H9 (cell line): Measurements from ENCODE around the gene CDC42. TPM values are rescaled to one million over a fixed set of nuclear protein-coding genes. Genes with fewer than 3 reads are reported as not detected.

ENCODE experiments used
- DNase-seq: peaks from one replicate; pipeline ENCODE4 v3.0.0-alpha.2; 2017
- H2AFZ ChIP-seq: one replicate; pipeline ENCODE4 v1.6.1; 2013; ENCODE audit warnings: mild to moderate bottlenecking, low read length, control low read depth, moderate library complexity
- H2AK5ac ChIP-seq: 2 replicates; pipeline ENCODE4 v1.6.1; 2013; ENCODE audit warnings: low read length, control low read depth, mixed read lengths; ENCODE audit not compliant: insufficient read length
- H2BK120ac ChIP-seq: one replicate; pipeline ENCODE4 v1.6.1; 2013; ENCODE audit warnings: low read depth, mild to moderate bottlenecking, low read length, control low read depth, inconsistent platforms; ENCODE audit not compliant: poor library complexity, severe bottlenecking
- H2BK12ac ChIP-seq: 2 replicates; pipeline ENCODE4 v1.6.1; 2013; ENCODE audit warnings: low read length, control low read depth, mixed read lengths, low read depth; ENCODE audit not compliant: insufficient read length
- H2BK15ac ChIP-seq: 2 replicates; pipeline ENCODE4 v1.6.1; 2013; ENCODE audit warnings: low read depth, low read length, control low read depth
- H2BK20ac ChIP-seq: one replicate; pipeline ENCODE4 v1.6.1; 2013; ENCODE audit warnings: low read depth, mild to moderate bottlenecking, low read length, control low read depth, inconsistent platforms; ENCODE audit not compliant: poor library complexity, severe bottlenecking
- H2BK5ac ChIP-seq: 2 replicates; pipeline ENCODE4 v1.6.1; 2013; ENCODE audit warnings: low read length, control low read depth, mixed read lengths; ENCODE audit not compliant: insufficient read length
- H3K14ac ChIP-seq: 2 replicates; pipeline ENCODE4 v1.6.1; 2013; ENCODE audit warnings: low read length, control low read depth; ENCODE audit not compliant: insufficient read depth
- H3K18ac ChIP-seq: 2 replicates; pipeline ENCODE4 v1.6.1; 2013; ENCODE audit warnings: low read depth, mild to moderate bottlenecking, mixed read lengths, low read length, control low read depth; ENCODE audit not compliant: insufficient read length
- H3K23ac ChIP-seq: 2 replicates; pipeline ENCODE4 v1.6.1; 2013; ENCODE audit warnings: low read length, control low read depth, mixed read lengths, low read depth; ENCODE audit not compliant: insufficient read length
- H3K23me2 ChIP-seq: 2 replicates; pipeline ENCODE4 v1.6.1; 2013; ENCODE audit warnings: low read depth, mild to moderate bottlenecking, mixed read lengths, low read length, control low read depth; ENCODE audit not compliant: insufficient read length, poor library complexity, severe bottlenecking
- H3K27ac ChIP-seq: 2 replicates; pipeline ENCODE4 v1.5.1; 2013; ENCODE audit warnings: low read length, control low read depth, mixed read lengths, low read depth; ENCODE audit not compliant: insufficient read length
- H3K27me3 ChIP-seq: 2 replicates; pipeline ENCODE4 v1.6.1; 2013; ENCODE audit warnings: low read length, control low read depth, inconsistent platforms; ENCODE audit not compliant: insufficient read depth
- H3K4ac ChIP-seq: 2 replicates; pipeline ENCODE4 v1.6.1; 2013; ENCODE audit warnings: low read depth, mild to moderate bottlenecking, control low read depth, inconsistent platforms, low read length, moderate library complexity
- H3K4me1 ChIP-seq: 2 replicates; pipeline ENCODE4 v1.6.1; 2013; ENCODE audit warnings: low read length, control low read depth, inconsistent platforms; ENCODE audit not compliant: insufficient read depth
- H3K4me2 ChIP-seq: 2 replicates; pipeline ENCODE4 v1.6.1; 2013; ENCODE audit warnings: low read length, control low read depth, mixed read lengths; ENCODE audit not compliant: insufficient read length, insufficient read depth
- H3K56ac ChIP-seq: 2 replicates; pipeline ENCODE4 v1.6.1; 2013; ENCODE audit warnings: low read depth, mild to moderate bottlenecking, mixed read lengths, low read length, control low read depth; ENCODE audit not compliant: insufficient read length
- H3K79me1 ChIP-seq: 2 replicates; pipeline ENCODE4 v1.6.1; 2013; ENCODE audit warnings: low read depth, mild to moderate bottlenecking, moderate library complexity, low read length, control low read depth, inconsistent platforms; ENCODE audit not compliant: insufficient read depth, poor library complexity, severe bottlenecking
- H3K79me2 ChIP-seq: 2 replicates; pipeline ENCODE4 v1.6.1; 2013; ENCODE audit warnings: low read length, control low read depth, inconsistent platforms; ENCODE audit not compliant: insufficient read depth
- H3K9ac ChIP-seq: 2 replicates; pipeline ENCODE4 v1.6.1; 2013; ENCODE audit warnings: low read length, control low read depth, mixed read lengths; ENCODE audit not compliant: insufficient read length; ENCODE audit errors: extremely low read depth
- H3K9me3 ChIP-seq: one replicate; pipeline ENCODE4 v1.6.1; 2013; ENCODE audit warnings: low read depth, low read length, inconsistent platforms; ENCODE audit not compliant: control insufficient read depth
- H3T11ph ChIP-seq: one replicate; pipeline ENCODE4 v1.6.1; 2013; ENCODE audit warnings: mild to moderate bottlenecking, low read length, control low read depth, inconsistent platforms
- H4K20me1 ChIP-seq: one replicate; pipeline ENCODE4 v1.6.1; 2013; ENCODE audit not compliant: control insufficient read depth, insufficient read length, insufficient read depth
- H4K5ac ChIP-seq: 2 replicates; pipeline ENCODE4 v1.6.1; 2013; ENCODE audit warnings: low read depth, mild to moderate bottlenecking, mixed read lengths, low read length, control low read depth; ENCODE audit not compliant: insufficient read length
- H4K8ac ChIP-seq: replicated peaks from 2 replicates; pipeline ENCODE4 v1.6.1; 2013; ENCODE audit warnings: low read length, control low read depth, mixed read lengths, low read depth; ENCODE audit not compliant: insufficient read length
- H4K91ac ChIP-seq: 2 replicates; pipeline ENCODE4 v1.6.1; 2013; ENCODE audit warnings: low read depth, mild to moderate bottlenecking, moderate library complexity, mixed read lengths, low read length, control low read depth; ENCODE audit not compliant: insufficient read length
- H3K27ac Mint-ChIP-seq, 3 experiments: 2 replicates in 2 of 3; 3 replicates in 1 of 3; pipeline ENCODE4 v1.8.0; 2020 to 2021; ENCODE audit warnings: mixed read lengths in 3 of 3, mild to moderate bottlenecking in 1 of 3, moderate library complexity in 1 of 3
- H3K27me3 Mint-ChIP-seq: 2 replicates; pipeline ENCODE4 v1.8.0; 2021; ENCODE audit warnings: low read depth, mild to moderate bottlenecking, moderate library complexity, mixed read lengths
- H3K36me3 Mint-ChIP-seq, 3 experiments: 2 replicates in 2 of 3; 3 replicates in 1 of 3; pipeline ENCODE4 v1.8.0; 2020 to 2021; ENCODE audit warnings: low read depth in 3 of 3, mixed read lengths in 3 of 3; ENCODE audit not compliant: insufficient read depth in 1 of 3
- H3K4me1 Mint-ChIP-seq, 2 experiments: 2 replicates each; pipeline ENCODE4 v1.8.0; 2020; ENCODE audit warnings: mixed read lengths in 2 of 2
- H3K4me3 Mint-ChIP-seq, 2 experiments: 2 replicates in 1 of 2; 3 replicates in 1 of 2; pipeline ENCODE4 v1.8.0; 2020 to 2021; ENCODE audit warnings: mild to moderate bottlenecking in 2 of 2, mixed read lengths in 2 of 2, moderate library complexity in 1 of 2
- H3K9me3 Mint-ChIP-seq, 2 experiments: 2 replicates in 1 of 2; 3 replicates in 1 of 2; pipeline ENCODE4 v1.8.0; 2020; ENCODE audit warnings: mild to moderate bottlenecking in 2 of 2, mixed read lengths in 2 of 2, moderate library complexity in 1 of 2
- CTCF ChIP-seq: fragments of 200-600 bp; sonication (generic); conservative IDR thresholded peaks from 3 replicates; pipeline ENCODE4 v1.8.0; 2021; ENCODE audit warnings: antibody characterized with exemption, mild to moderate bottlenecking
- WGBS: extraction: QIAGEN DNeasy Blood & Tissue Kit; methylation state at CpG from one replicate; pipeline ENCODE4 v1.1.7; 2013; ENCODE audit warnings: missing lambda C conversion rate, low lambda C conversion rate, mixed read lengths; ENCODE audit not compliant: insufficient read length; ENCODE audit errors: extremely low coverage; 5-methylcytosine and 5-hydroxymethylcytosine counted together
- total RNA-seq: library from RNA; stranded (reverse); gene quantifications from 2 replicates; pipeline ENCODE4 v1.2.1, GENCODE V29; 2021

Gene CDC42
- total RNA-seq, 1 experiment from 2014 or later: 197 TPM

GRCh38 chr1:22101995-22102394 lies 49.5 kb downstream of the CDC42 start:
- Mint-ChIP-seq H3K4me1 (peaks cover 11 to 14% of the 10 kb centered on the region in 2 experiments), H3K27me3 (no peaks in the 10 kb centered on the region), H3K27ac (no peak overlapping the region), H3K9me3 (no peaks in the 10 kb centered on the region), H3K36me3 (peaks cover 0 to 22% (median 9%) of the 10 kb centered on the region in 3 experiments; a peak in 5 of 7 replicates), H3K4me3 (no peak overlapping the region)
- H3K9ac ChIP-seq: no peak overlapping the region
- H3K79me1 ChIP-seq: peaks cover 6% of the 10 kb centered on the region
- DNase-seq: no peak
- H3K4me1 ChIP-seq: no peaks in the 10 kb centered on the region
- TF ChIP-seq CTCF: no peak
- H4K20me1 ChIP-seq: no peaks in the 10 kb centered on the region
- H2AFZ ChIP-seq: no peak overlapping the region
- H3K18ac ChIP-seq: no peak overlapping the region
- H2BK12ac ChIP-seq: no peak overlapping the region
- H4K8ac ChIP-seq: no peak overlapping the region
- H3T11ph ChIP-seq: no peak overlapping the region
- H3K4ac ChIP-seq: no peak overlapping the region
- H3K23ac ChIP-seq: no peak overlapping the region
- H3K9me3 ChIP-seq: no peaks in the 10 kb centered on the region
- no peak overlapping the region for H4K91ac ChIP-seq
- no peak overlapping the region for H2BK120ac ChIP-seq
- H3K79me2 ChIP-seq: peaks cover 1% of the 10 kb centered on the region; the same call in 1 of the 2 replicates
- no peak overlapping the region for H4K5ac ChIP-seq
- H2BK5ac ChIP-seq: no peak overlapping the region
- H3K23me2 ChIP-seq: no peaks in the 10 kb centered on the region
- no peak overlapping the region for H3K56ac ChIP-seq
- H3K27ac ChIP-seq: no peak overlapping the region
- no peak overlapping the region for H3K14ac ChIP-seq
- no peaks in the 10 kb centered on the region for H3K27me3 ChIP-seq
- H2AK5ac ChIP-seq: no peak overlapping the region
- no peak overlapping the region for H2BK15ac ChIP-seq
- H3K4me2 ChIP-seq: no peak overlapping the region
- H2BK20ac ChIP-seq: no peak overlapping the region
- no CpG with 5 or more reads among the region's 8 CpGs for WGBS
